Activated CD8-positive, alpha-beta memory T cell treated with anti-CD3 and anti-CD28 coated beads for 1 hour (primary cell): Measurements from ENCODE around the gene KSR1.
"Not testable (repeated sequence)": the region's sequence is repeated elsewhere in the genome, so short reads cannot be mapped to it uniquely, and the experiment has no call there.

Experiments
- DNase-seq, 2 donors: peaks; one replicate each; pipeline ENCODE4 v3.0.0-alpha.2; 2020; ENCODE audit warnings: low read depth in 1 of 2; ENCODE audit errors: extremely low read depth in 1 of 2

Gene KSR1

GRCh38 chr17:27455914-27456680 lies at the start of gene KSR1:
Gene KSR1, plus strand, starts transcription at chr17:27456448. Its CDS starts 196 bp downstream, at chr17:27456644.
- DNase-seq: peak; percentile 42 to 68

- no peak for DNase-seq
Observed at GRCh38 chr17:27407916-27408864, 48.1 kb upstream of the KSR1 start.

GRCh38 chr17:27408891-27409290 lies 47.4 kb upstream of the KSR1 start:
- no peak for DNase-seq

GRCh38 chr17:27412158-27412557 lies 44.1 kb upstream of the KSR1 start:
- not testable (repeated sequence) for DNase-seq

GRCh38 chr17:27413315-27413714 lies 42.9 kb upstream of the KSR1 start:
- no peak for DNase-seq

- no peak for DNase-seq
Observed at GRCh38 chr17:27413792-27414191, 42.5 kb upstream of the KSR1 start.

- no peak for DNase-seq
Observed at GRCh38 chr17:27414271-27414670, 42.0 kb upstream of the KSR1 start.

- DNase-seq: no peak
Observed at GRCh38 chr17:27414694-27415093, 41.6 kb upstream of the KSR1 start.

GRCh38 chr17:27415120-27415795 lies 41.0 kb upstream of the KSR1 start:
- no peak for DNase-seq

- DNase-seq: no peak
Observed at GRCh38 chr17:27417596-27418365, 38.5 kb upstream of the KSR1 start.

GRCh38 chr17:27418366-27418615 lies 38.0 kb upstream of the KSR1 start:
- DNase-seq: no peak

GRCh38 chr17:27419156-27419555 lies 37.1 kb upstream of the KSR1 start:
- DNase-seq: no peak

GRCh38 chr17:27420211-27420950 lies 35.9 kb upstream of the KSR1 start:
- no peak for DNase-seq

GRCh38 chr17:27421111-27421510 lies 35.1 kb upstream of the KSR1 start:
- DNase-seq: no peak

GRCh38 chr17:27421626-27422025 lies 34.6 kb upstream of the KSR1 start:
- DNase-seq: not testable (repeated sequence)

- DNase-seq: no peak
Observed at GRCh38 chr17:27422601-27423000, 33.6 kb upstream of the KSR1 start.

- DNase-seq: no peak
Observed at GRCh38 chr17:27423651-27424050, 32.6 kb upstream of the KSR1 start.

GRCh38 chr17:27424516-27424915 lies 31.7 kb upstream of the KSR1 start:
- no peak for DNase-seq

- no peak for DNase-seq
Observed at GRCh38 chr17:27424941-27425340, 31.3 kb upstream of the KSR1 start.

- DNase-seq: not testable (repeated sequence)
Observed at GRCh38 chr17:27425571-27425970, 30.7 kb upstream of the KSR1 start.
